Hematopoietic multipotent progenitor cell treated with erythropoietin and hydrocortisone succinate and interleukin-3 and kit ligand, for 6 days (in vitro differentiated cells): ENCODE data around the gene DNAI2.
A peak's percentile ranks its signal among the peaks of the same experiment; 100 is the strongest.
"Not testable (repeated sequence)": the region's sequence is repeated elsewhere in the genome, so short reads cannot be mapped to it uniquely, and the experiment has no call there.

Source experiments
- DNase-seq: peaks from one replicate; pipeline ENCODE4 v3.0.0-alpha.2; 2015

DNAI2 gene

DNA sequence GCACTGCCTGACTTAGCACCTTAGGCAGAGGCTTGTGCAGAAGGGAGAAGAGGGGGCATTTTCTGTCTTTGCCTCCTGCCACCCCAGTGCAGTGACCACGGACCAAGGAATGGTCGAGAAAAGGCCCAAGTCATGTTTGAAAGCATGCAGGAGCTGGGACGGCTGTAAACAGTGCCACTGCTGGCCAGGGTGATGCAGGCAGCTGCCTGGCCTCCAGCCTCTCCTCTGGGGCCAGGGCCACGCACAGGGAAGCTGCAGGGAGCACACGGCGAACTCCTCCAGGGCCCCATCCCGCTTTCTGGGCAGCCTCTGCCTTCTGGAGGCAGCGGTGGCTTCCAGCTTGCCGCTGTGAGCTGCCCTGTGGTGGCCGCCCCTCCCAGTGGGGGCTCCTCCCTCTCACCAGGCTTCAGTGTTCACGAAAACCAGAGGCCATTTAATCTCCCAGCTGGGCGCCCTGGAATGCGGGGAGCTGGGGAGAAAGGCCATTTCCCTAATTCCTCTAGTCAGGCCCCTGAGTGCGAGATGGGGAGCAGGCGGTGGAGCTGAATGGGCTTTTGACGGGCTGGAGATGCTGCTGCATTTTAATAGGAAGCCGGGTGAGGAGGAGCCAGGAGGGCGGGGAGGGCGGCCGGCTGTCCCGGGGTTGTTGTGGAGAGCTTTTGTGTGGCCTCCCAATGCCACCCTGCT lies 28.7 kb upstream of the DNAI2 start:
- DNase-seq, result no peak

DNA sequence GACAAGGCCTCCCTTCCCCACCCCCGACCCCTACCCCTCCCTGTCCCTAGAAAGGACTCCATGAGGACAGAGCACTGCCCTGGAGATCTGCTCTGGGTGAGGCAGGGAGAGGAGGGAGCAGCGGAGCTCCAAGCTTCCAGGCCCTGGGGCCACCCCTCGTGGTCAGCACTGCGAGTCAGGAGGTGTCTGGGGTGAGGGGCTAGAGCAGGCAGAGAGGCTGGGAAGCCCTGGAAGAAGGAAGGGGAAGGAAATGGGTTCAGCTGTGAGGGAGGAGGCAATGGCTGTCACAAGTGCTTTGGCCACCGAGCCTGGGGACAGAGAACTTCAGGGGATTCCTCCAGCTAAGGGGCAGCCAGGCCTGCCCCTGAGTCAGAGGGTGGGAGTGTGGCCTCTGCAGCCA lies 28.2 kb upstream of the DNAI2 start:
- no peak for DNase-seq

DNA sequence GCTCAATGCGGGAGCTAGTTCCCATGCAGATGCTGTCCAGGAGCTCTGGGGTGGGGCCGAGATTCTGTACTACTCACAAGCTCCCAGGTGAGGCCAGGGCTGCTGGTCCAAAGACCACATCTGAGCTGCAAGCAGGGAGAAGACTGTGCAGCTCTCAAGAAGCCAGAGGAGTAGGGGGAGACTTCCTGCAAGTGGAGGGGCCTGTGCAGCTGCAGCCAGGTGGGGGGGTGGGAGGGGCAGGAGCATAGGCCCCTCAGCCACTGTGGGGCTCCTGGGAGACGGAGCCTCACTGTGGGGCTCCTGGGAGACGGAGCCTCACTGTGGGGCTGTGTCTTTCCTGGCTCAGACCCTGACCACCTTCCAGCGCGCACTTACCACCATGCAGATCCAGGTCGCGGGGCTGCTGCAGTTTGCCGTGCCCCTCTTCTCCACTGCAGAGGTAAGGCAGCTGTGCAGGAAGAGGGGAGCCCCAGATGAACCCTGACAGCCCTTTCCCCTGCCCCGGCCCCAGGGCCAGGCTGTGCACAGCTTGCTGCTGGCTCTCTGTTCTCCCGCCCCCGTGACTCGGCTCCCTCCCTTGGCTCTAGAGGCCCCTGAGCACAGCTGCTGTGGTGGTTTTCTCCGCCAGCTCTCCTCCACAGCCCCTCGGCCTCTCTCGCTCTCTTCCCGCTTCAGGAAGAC lies 24.3 kb upstream of the DNAI2 start:
- no peak for DNase-seq

DNA sequence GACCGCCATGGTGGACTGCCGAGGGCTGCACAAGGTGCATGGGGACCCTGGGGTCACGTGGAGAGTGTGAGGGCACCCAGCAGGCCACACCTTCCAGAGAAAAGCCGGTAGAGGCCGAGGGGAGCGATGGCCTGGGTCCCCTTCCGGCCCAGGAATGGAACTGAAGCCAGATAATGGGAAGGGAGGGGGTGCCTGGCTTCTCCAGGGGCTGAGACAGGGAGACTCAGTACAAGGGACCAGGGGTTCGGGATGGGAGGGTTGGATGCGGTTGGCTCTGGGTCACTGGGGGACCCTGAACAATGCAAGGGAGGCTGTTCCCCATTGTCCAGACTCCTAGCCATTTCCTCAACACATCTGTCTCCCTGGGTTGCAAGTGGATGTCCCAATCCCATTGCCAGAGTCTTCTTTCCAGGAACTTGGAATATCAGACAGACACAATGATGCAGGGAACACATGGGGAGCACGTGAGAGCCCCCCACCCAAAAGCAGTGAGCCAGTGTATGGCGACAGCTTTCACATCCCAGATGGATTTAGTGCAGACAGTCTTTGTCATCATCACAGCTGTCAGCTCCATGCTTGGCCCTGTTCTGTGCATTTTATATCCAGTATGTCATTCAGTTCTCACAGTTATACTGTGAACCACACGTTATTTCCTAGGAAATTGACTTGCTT lies 23.6 kb upstream of the DNAI2 start:
- no peak for DNase-seq

DNA sequence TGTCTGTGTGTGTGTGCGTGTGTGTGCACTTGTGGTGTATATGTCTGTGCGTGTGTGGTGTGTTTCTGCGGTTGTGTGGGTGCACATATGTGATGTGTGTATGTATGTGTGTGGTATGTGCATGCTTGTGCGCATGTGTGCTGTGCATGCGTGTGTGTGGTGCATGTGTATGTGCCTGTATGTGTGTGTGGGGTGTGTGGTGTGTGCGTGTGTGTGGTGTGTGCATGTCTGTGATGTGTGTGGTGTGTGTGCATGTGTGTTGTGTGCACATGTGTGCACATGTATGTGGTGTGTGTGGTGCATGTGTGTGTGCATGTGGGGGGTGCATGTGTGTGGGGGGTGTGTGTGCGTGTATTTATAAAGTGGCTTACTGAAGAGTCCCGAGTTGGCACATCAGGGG lies 23.0 kb upstream of the DNAI2 start:
- DNase-seq, result no peak

DNA sequence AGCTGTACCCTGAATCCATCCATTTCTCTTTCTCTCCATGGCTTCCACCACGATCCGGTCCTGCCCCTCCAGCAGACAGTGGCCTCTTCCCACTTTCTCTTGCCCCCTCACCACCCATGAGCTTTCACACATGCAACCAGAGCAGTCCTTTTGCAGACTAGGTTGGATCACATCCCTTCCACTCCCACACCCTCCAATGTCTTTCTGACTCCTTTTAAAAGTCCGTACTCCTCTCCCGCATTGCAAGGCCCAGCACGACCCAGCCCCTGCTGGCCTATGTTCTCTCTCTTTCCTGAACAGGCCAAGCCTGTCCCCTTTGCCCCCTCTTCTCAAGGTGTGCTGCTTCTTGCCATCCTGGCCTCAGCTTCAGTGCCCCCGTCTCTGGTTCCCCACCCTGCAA lies 22.5 kb upstream of the DNAI2 start:
- no peak for DNase-seq

DNA sequence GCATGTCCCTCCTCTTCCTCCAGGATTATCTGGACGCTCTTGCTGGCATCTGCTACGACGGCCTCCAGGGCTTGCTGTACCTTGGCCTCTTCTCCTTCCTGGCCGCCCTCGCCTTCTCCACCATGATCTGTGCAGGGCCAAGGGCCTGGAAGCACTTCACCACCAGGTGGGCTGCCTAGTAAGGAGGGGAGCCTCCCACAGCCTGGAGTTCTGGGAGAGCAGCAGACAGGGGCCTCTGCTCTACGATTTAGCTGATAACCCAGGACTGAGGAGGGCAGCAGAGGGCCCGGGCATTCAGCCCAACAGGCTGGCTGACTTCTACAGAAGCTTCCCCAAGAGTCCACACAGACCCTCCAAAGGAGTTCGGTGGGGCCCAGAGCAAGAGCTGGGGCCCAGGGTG lies 21.8 kb upstream of the DNAI2 start:
- peak; percentile 39 for DNase-seq

DNA sequence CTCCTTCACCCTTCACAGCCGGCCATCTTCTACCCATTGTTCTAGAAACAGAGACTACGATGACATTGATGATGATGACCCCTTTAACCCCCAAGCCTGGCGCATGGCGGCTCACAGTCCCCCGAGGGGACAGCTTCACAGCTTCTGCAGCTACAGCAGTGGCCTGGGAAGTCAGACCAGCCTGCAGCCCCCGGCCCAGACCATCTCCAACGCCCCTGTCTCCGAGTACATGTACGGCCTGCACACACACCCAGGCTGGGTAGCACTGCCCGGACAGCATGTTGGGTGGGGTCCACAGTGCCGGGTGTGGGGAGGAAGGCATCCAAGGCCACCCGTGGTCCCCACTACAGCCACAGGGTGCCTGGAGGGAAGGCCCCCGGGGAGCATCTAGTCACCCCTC lies 21.0 kb upstream of the DNAI2 start:
- no peak for DNase-seq

DNA sequence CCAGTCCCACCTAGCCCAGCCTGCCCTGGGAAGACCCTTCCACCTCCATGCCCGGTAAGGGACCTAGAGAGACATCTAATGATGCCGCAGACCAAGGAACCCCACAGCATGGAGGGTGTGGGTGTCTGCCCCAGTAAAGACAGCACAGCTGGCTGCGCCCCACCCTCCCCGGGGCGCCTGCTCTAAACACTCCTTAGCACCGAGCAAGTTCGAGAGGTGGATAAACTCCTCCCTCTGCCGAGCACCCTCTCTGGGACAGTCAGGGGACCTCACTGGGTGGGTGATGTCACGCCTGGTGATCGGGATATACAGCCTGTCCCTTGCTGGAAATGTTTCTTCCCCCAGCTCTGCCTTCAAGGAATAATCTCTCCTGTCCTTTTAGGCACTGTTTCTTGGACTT lies 16.7 kb upstream of the DNAI2 start:
- no peak for DNase-seq

DNA sequence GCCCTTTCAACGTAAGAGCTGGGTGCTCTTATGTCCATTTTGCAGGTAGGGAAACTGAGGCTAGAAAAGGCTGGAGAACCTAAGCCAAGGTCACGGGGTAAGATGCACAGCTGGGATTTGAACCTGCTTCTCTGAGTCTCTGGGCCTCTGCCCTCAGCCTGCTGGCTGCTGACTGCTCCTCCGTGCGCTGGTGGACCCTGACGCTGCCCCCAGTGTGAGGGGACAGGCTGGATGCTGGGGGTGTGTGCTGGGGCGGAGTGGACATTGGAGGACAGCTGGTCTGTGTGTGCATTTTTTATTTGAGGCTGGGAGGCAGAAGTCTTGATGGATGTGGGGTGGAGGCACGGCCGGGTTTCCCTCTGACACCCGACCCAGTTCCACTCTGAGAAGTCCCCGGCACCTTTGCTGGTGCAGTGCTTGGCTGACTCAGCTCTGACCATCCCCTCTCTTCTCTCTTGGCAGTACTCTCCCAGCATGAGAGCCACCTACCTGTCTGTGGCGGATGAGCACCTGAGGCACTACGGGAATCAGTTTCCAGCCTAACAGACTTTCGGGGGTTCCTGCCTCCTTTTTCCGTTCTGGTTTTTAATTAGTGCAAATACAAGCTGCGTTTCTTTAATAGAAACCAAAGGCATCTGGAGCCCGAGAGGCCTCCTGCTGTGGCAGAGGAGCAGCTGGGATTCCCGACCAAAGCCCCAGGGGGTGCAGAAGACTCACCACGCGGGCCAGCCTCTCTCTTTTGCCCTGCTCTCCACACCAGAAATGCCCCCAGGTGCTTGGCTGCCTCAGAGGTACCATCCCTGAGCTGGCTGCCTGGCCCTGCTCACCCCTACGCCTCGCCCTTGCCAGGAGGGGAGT lies 14.1 kb upstream of the DNAI2 start:
- no peak for DNase-seq

DNA sequence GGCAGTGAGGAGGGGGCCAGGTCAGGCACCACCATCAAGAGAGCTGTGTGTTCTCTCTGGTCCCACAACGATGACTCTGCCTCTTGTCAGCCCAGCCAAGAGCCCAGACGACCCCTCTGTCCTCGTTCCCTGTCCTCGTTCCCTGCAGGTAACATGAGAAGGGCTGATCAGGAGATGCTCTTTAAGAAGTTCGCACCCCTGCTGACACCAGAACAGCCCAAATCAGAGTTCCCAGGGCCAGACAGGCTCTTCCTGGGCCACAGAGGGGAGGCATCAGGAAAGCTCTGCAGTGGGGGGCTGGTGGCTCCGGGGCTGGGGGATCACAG lies 13.5 kb upstream of the DNAI2 start:
- no peak for DNase-seq

DNA sequence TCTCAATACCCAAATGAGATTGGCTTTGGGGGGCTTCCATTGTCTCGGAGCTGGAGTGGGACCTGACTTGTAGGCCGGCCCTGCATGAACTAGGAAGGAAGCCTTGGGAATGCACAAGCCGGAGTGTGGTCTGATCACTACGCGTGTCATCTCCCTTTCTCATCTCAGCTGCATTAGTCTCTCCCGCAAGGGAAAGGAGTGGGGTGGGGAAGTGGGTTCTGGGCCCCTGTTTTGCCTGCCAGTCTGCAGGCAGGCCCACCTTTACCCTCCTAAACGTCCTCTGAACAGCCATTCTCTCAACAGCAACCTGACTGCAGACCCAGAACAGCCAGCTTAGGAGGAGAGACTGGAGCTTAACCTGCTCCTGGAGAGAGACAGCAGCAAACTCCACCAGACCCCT lies 11.4 kb upstream of the DNAI2 start:
- DNase-seq, result no peak

DNA sequence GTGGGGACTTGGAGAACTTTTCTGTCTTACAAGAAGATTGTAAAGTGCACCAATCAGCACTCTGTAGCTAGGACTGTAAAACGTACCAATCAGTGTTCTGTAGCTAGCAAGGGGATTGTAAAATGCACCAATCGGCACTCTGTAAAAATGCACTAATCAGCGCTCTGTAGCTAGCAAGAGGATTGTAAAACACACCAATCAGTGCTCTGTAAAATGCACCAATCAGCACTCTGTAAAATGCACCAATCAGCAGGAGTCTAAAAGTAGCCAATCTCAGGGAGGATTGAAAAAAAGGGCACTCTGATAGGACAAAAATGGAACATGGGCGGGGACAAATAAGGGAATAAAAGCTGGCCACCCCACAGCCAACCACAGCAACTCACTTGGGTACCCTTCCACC lies 7.0 kb upstream of the DNAI2 start:
- not testable (repeated sequence) for DNase-seq

DNA sequence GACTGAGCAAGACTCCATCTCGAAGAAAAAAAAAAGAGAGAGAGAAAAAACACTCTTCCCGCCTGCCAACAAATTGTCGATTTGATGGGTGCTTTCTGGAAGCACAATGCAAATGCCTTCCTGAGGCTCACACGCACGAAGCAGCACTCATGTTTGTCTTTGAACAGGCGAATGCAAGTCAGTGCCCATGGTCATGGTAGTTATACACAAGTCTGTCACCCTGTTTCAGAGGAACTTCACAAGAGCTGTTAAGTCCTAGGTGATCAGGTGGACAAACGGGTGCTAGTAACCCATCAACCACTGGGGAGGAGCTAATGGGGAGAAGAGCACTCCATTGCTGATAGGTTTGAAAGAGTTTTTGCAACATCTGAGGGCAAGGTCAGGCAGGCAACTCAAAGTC lies 6.5 kb upstream of the DNAI2 start:
- no peak for DNase-seq

DNA sequence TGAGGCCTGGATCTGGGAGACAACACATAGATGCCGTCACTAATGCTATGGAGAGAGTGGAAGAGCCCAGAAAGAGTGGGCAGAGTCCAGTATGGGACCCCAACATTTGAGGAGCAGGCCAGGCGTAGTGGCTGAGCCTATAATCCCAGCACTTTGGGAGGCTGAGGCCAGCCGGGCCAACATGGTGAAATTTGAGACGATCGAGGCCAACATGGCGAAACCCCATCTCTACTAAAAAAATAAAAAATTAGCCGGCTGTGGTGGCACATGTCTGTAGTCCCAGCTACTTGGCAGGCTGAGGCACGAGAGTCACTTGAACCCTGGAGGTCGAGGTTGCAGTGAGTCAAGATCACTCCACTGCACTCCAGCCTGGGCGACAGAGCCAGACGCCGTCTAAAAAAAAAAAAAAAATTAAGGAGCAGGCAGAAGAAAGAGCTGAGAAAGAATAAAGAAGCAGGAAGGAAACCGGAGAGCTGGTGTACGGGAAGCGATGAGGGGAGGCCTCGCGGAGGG lies 6.0 kb upstream of the DNAI2 start:
- DNase-seq, result no peak

DNA sequence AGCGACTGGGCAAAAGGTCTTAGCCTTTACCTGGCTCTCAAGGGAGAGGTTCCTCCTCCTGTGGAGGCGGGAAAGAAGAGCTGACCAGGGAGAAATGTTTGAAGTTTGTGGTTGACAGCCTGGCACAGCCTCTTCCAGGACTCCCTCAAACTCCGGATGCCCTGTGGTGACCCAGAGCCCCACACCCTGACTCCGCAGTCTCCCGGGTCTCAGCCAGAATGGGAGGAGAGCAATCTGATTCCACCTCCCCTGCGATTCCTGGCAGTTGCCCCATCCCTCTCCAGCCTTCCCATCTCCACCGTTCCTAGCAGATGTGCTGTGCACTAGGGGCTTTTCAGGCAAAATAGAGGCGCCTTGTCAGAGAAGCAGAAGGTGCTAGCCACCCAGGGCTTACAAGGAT lies 5.5 kb upstream of the DNAI2 start:
- DNase-seq, result no peak

DNA sequence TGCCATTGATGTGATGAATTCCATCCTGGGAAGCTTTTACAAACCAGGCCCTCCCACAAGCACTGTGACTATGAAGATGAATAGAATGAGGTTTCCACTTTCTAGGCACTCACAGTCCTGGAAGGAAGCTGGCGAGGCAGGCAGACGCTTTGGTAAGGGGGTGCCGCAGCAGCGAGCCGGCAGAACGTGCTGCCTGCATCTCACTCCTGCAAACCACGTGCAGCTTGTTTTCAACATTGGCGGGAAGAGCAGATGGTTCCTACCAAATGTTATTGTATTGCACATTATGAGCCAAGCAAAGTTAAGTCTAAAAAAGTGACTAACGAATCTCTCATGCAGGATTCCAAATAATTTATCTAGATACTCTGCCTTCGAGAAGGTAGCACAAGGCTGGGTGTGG lies 3.7 kb upstream of the DNAI2 start:
- DNase-seq, result peak; percentile 43

DNA sequence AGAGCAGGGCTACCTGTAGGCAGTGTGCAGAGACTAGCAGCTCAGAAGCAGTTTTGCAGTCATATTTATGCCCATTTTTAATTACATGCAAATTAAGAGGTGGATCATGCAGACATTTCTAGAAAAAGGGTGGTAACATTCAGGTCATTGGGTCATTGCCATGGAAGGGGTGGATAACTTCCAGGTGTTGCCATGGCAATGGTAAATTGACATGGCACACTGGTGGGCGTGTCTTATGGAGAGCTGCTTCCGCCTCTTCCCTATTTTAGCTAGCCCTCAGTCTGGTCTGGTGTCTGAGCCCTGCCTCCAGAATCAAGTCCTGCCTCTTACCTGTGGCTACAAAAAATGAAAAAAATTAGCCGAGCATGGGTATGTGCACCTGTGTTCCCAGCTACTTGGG lies 2.8 kb upstream of the DNAI2 start:
- peak; percentile 44 for DNase-seq

DNA sequence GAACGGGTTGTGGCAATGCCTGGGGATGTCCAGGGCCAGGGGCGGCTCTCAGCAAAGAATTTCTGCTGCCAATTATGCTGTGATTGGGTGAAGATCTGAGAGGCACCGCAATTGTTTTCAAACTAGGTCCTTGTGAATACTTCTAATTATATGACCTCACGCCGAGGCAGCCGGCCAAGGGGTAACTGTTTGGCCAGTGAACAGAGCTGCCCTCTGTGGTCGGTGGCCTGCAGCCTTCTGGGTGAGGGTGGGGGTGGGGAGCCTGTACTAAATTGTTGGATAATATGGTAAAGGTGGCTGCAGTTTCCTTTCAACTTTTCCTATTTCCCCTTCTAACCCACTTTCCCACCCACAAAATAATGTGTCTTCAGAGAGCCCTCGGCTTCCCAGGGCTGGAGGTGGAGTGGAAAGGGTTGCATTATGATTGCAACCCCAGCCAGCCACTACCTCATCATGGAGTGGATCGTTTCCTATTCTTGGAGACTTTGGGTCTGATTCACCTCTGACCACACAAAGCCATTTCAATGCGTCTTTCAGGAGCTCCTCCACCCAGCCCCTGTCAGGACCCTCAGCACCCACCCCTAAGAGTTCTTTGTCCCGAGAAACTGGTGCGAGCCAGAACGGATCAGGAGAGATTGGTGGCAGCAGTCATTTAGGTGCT lies 2.0 kb upstream of the DNAI2 start:
- no peak for DNase-seq

DNA sequence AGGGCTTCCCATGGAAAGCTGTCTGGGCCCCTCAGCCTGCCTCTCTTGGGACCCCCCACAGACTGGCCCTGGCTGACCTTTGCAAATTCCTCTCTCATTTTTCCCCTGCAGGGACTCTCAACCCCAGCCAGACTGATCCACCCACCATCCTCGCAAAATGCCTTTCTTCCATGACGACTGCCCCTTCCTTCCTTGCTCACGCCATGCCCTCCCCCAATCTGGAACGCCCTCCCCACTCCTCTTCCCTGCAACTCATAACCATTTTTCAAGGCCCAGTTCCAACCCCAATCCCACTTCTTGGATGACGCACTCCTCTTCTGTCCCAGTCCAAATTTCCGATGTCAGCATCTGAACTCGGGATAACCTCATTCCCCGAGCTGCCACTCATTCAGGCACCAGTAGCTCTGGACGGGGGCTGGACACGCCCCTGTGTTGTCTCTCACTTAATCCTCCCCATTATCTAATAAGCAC lies 1.3 kb upstream of the DNAI2 start:
- DNase-seq, result no peak

DNA sequence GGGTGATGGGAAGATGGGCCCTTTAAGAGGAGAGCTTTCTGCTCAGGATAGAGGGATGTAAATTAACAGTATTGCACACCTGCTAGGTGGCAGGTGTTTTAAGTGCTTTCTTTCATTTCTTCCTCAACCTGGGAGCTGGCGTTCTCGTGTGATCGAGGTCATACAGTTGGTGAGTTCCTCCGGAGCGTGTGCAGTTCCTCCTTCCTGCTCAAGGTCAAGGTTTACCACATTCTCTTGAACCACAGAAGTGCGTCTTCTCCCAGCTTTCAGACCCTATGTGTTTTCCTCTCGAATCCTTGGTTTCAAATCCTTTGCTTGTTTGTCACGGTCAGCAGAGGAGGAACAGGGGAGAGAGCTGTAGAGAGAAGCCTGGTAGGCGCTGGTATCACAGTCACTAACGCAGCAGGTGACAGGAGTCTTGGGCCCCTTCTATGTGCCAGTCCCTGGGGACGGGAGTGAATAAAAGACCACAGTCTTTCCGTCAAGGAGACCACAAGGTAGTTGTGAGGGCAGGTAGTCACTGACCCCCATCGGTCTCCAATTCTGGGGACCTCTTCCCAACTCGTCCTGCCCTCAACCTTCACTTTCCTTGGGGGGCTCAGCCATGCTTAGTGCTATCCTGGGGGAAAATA lies 791 bp downstream of the DNAI2 start:
- no peak for DNase-seq

DNA sequence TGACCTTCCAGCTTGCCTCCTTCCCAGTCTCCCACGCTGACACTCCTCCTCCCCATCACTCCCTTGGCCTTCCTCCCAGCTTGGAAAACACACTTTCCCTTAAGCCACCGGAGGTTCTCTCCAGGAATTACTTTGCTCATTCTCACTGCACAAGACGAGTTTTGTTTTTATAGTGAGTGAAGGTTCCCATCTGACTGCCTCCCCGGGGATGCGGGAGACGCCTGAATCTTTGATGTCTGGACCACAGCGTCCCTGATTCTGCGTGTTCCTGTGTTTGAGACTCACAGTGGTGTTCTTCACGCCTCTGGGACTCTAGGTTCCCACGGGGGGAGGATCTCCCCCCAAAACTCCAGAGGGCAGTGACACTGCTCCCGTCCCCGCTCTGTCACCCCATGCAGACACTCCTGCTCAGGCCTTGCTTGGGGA lies 2.0 kb downstream of the DNAI2 start:
- no peak for DNase-seq
